NCI-H2081 (cell line): Measurements from ENCODE around the gene KCNMA1.
A peak's percentile ranks its signal among the peaks of the same experiment; 100 is the strongest.

Source experiments
- DNase-seq, 2 experiments: peaks; one replicate each; lab custom pipeline; 2025; lab: John Stamatoyannopoulos, UW

The KCNMA1 gene

DNA sequence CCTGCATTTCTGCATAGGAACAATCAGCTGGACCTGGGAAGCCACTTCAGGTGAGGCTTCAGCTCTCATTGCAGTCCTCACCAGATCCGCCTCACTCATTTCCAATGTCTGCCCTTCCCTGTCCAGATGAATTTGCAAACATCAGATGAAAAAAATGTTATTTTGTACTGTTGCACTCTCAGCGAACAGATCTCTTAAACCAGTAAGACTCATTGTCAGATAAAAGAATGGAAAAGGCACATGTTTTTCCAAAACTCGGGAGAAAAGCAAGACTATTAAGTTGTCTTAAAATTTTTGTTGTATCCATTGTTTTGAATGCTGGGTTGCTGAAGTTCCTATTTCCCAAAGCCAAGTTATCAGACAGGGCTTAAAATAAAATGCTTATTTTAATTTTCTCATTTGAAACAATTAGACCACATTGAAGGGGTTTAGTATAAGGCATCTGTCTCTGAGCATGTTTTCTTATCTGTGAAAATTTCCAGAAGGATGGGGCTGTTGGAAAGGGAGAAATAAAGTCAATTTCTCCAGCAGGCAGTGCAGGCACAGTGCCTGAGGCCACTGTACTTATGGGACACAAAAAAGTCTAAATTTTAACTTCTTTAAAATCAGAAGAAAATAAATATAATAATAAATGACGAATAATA, 396.8 kb downstream of the KCNMA1 start:
- no peak for DNase-seq

- no peak for DNase-seq
Measured at GRCh38 chr10:77240041-77240652, 397.5 kb downstream of the KCNMA1 start.

DNA sequence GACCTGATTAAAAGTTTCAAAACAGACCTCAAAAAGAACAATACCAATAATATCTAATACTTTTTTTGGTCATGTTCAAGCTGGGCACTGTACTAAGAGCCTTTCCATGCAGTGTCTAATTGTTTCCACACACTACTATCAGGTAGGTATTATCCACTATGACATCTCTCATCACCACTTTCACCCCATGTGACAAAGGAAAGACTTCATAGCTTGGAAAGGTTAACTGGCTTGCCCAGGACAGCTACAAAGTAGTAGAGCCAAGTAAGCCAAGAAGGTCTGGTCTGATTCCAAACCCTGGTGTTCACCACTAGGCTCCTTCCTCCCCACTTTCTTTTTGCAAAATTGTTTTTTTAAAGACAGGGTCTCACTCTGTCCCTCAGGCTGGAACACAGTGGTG, 400.5 kb downstream of the KCNMA1 start:
- DNase-seq, result no peak

GRCh38 chr10:77236700-77237099, 400.9 kb downstream of the KCNMA1 start:
- DNase-seq, result no peak

DNA sequence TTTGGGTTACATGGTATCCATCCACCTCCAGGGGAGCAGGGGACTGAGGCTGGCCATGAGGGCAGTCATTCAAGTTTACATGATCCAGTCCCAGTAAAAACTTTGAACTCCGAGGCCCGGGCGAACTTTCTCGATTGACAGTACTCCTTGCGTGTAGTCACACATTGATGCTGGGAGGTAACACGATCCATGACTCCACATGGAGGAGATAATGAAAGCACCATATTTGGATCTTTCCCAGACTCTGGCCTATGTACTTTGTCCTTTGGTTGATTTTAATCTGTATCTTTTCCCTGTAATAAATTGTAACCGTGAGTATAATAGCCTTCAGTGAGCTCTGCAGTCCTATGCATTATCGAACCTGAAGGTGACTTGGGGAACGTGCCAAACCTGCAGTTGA, 401.6 kb downstream of the KCNMA1 start:
- DNase-seq, result no peak

DNA sequence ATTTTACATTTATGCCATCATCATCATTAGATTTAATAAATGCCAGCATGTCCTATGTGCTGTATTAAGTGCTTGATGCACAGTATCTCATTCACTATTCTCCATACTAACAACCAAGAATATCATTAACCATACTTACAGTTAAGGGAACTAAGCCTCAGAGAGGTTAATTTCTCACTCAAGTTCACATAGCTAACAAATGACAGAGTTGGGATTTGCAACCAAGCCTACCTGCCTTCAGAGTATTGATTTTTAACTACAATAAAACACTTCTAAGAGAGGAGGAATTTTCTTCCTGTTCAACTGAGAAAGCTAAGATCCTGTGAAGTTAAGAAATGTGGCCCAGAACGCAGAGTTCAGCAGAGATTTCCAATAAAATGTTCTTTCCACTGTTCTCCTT, 403.0 kb downstream of the KCNMA1 start:
- DNase-seq, result no peak

- DNase-seq, result no peak
Measured at GRCh38 chr10:77233466-77233865, 404.1 kb downstream of the KCNMA1 start.

- no peak for DNase-seq
Measured at GRCh38 chr10:77231884-77232610, 405.6 kb downstream of the KCNMA1 start.

- no peak for DNase-seq
Measured at GRCh38 chr10:77231375-77231774, 406.2 kb downstream of the KCNMA1 start.

DNA sequence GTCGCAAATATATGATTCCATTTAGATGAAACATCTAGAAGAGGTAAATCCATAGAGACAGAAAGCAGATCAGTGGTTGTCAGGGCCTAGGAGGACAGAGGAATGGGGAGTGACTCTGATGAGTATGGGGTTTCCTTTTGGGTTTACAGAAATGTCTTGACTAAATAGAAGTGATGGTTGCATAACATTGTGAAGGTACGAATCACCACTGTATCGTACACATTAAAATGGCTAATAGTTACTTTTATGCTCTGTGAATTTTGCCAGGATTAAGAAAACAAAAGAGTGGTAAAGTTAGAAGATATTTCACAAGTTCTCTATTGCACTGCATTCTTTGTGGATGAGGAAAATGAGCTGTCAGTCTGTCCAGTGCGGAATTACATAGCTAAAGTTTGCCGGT, 407.4 kb downstream of the KCNMA1 start:
- DNase-seq, result no peak

- no peak for DNase-seq
Measured at GRCh38 chr10:77229704-77230103, 407.9 kb downstream of the KCNMA1 start.

- peak; percentile 25 to 59 for DNase-seq
Measured at GRCh38 chr10:77228559-77228958, 409.0 kb downstream of the KCNMA1 start.

DNA sequence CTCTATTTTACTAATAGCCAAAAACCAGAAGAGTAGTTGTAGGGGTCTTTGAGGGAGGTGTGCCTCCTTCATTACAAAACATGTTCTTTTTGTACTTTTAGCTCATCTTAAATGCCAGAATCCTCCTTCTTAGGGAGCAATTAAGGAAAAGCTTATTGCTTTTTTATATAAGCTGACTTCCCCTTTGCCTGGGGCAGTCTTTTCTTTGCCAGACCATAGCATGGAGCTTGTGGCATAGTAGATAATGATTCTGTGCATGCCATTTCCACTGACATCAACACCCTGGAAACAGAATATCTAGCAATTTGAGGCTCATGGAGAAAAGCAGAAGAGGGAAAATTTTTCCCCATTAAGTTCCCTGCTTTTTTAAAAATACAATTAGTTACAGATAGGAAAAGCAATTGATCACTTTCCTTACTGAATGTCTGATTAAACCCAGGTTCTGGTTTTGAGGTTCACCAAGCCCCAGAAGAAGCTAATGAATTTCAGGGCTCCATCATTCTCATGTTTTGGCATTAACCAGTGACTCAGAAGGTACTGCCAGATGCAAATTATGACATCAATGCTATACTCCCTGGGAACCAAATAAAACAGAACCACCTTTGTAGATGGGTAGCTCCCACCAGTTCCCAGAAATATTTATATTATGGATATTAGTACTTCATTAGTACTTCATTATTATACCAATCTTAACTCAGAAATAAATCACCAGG, 410.6 kb downstream of the KCNMA1 start:
- no peak for DNase-seq

- DNase-seq, result no peak
Measured at GRCh38 chr10:77226452-77226851, 411.2 kb downstream of the KCNMA1 start.

GRCh38 chr10:77226020-77226419, 411.6 kb downstream of the KCNMA1 start:
- DNase-seq, result no peak

GRCh38 chr10:77223526-77224460, 413.8 kb downstream of the KCNMA1 start:
- DNase-seq, result no peak

DNA sequence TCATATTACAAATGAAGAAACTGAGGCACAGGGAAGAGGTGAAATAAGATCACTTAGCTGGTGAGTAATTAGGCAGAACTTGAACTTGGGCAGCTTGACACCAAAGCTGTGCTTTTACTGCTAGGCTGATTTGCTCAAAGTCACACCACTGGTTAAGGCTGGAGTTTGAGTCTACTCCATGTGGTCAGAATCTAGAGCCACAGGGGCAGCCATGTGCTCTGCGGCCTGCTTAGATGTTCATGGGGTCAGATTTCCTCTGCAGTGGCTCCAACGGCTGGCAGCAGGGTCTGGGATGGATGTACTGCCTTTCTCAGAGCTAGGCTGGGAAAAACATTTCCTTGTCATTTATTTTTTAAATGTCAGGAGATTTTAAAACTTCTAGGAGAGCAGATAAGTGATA, 417.5 kb downstream of the KCNMA1 start:
- no peak for DNase-seq

- DNase-seq, result no peak
Measured at GRCh38 chr10:77219046-77219445, 418.6 kb downstream of the KCNMA1 start.

- no peak for DNase-seq
Measured at GRCh38 chr10:77214799-77215198, 422.8 kb downstream of the KCNMA1 start.

DNA sequence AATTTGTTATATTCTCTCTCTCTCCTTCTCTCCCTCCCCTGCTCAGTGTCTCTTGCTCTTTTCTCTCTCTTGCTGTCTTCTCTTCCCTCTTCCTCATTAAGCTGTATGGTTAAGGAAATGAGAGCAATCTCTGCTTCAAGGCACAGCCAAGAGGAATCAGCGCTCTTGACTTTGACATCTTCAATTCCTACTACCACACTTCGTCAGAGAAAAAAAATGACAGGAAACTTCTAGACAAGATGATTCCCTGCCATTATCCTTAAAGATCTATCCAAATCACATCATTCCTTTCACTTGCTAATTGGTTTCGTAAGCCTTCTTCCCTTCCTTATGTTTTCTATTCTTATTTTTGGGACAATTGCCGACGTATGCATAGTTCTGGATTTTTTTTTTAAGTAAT, 425.0 kb downstream of the KCNMA1 start:
- DNase-seq, result no peak

DNA sequence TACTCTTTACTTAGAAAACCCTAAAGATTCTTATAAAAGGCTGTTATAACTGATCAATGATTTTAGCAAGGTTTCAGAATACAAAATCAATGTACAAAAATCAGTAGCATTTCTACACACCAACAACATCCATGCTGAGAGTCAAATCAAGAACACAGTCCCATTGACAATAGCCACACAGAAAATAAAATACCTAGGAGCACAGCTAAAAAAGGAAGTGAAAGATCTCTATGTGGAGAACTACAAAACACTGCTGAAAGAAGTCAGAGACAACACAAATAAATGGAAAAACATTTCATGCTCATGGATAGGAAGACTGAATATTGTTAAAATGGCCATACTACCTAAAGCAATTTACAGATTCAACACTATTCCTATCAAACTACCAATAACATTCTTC, 427.0 kb downstream of the KCNMA1 start:
- DNase-seq, result no peak
